ENCODE data around the gene CPA1. TPM values are rescaled to one million over a fixed set of nuclear protein-coding genes. Genes with fewer than 3 reads are reported as not detected.

The CPA1 gene
- total and polyA plus RNA-seq, 9 of the 15 experiments (the other 6 are each of a cell fraction or from before 2014, with no cell fraction given), result 6.5 TPM; not detected in 8

GRCh38 chr7:130385600-130386066 lies 5.3 kb downstream of the CPA1 start (continued):
- TF ChIP-seq ZNF274 (IDR thresholded peaks at IDR 0.05; ENCODE audit: borderline replicate concordance, low read depth, low read length) (no peak), KHSRP (IDR thresholded peaks at IDR 0.05) (no peak), FOXJ2 (tag; IDR thresholded peaks at IDR 0.05) (no peak), SRSF7 (optimal IDR thresholded peaks at IDR 0.05; ENCODE audit: low read depth, low read length) (no peak), GTF2E2 (tag; IDR thresholded peaks at IDR 0.05) (no peak), PYGO2 (tag; IDR thresholded peaks at IDR 0.05) (no peak), ZNF140 (CRISPR knock-in tag; IDR thresholded peaks at IDR 0.05) (no peak), ARID3B (CRISPR knock-in tag; IDR thresholded peaks at IDR 0.05; ENCODE audit: borderline replicate concordance) (no peak), ZNF586 (CRISPR knock-in tag; conservative IDR thresholded peaks at IDR 0.05) (no peak), SREBF1 (IDR thresholded peaks at IDR 0.05; ENCODE audit: borderline replicate concordance, low read depth, low read length) (no peak), FOXP1 (CRISPR knock-in tag; IDR thresholded peaks at IDR 0.05) (no peak), ZNF561 (CRISPR knock-in tag; conservative IDR thresholded peaks at IDR 0.05) (no peak)

All from K562 (cell line).